Measurements from ENCODE around the gene PYY. TPM values are rescaled to one million over a fixed set of nuclear protein-coding genes. Genes with fewer than 3 reads are reported as not detected.

PYY gene
- total and polyA plus RNA-seq, 10 of the 15 experiments (the other 5 are each of a cell fraction or from before 2014, with no cell fraction given) = 0.07 to 0.18 TPM; not detected in 8

- H3K9ac ChIP-seq (ENCODE audit: control insufficient read depth, insufficient read depth, low read length) = no peak overlapping the region
- POLR2A ChIA-PET = interaction anchor here (0.8 kb wide), 1 partner anchor 12 kb away, joined by 3 read pairs; no protein-coding TSS in a partner anchor
- in situ Hi-C loops (cut with MboI) (no loop called here), intact Hi-C loops (cut with micrococcal nuclease; ENCODE audit: unreplicated experiment) (no loop called here)
- H3K79me2 ChIP-seq (ENCODE audit: control insufficient read depth, insufficient read depth, low read length) = no peaks in the 10 kb centered on the region
- H3K27me3 ChIP-seq (replicated peaks in 1 of 2; ENCODE audit: control insufficient read depth in 2 of 2, insufficient read depth in 2 of 2, low read length in 1 of 2) = no peaks in the 10 kb centered on the region
- no peak overlapping the region for H2AFZ ChIP-seq (ENCODE audit: control insufficient read depth, low read depth, low read length)
- no peak overlapping the region for H3K4me3 ChIP-seq
- no peak for ATAC-seq
- H3K36me3 ChIP-seq (ENCODE audit: control insufficient read depth in 2 of 2, insufficient read depth in 2 of 2, low read length in 1 of 2) = no peaks in the 10 kb centered on the region
- H3K4me1 ChIP-seq (ENCODE audit: control insufficient read depth, insufficient read depth, low read length) = peaks cover 8% of the 10 kb centered on the region
- TF ChIP-seq E2F4 (IDR thresholded peaks at IDR 0.05; ENCODE audit: low read depth, low read length) (no peak), ETV6 (conservative IDR thresholded peaks at IDR 0.05 in 1 of 2, IDR thresholded peaks at IDR 0.05 in 1 of 2; ENCODE audit: borderline replicate concordance in 1 of 2, low read depth in 1 of 2) (no peak), PAX5 (IDR thresholded peaks at IDR 0.05; ENCODE audit: borderline replicate concordance, low read depth, low read length) (no peak)
- no peak for DNase-seq (ENCODE audit: low read depth, low spot score)
- SMC1A ChIA-PET (ENCODE audit: uncharacterized antibody, unreplicated experiment) = no interaction called here
- no peaks in the 10 kb centered on the region; the same call in 1 of the 2 replicates for H4K20me1 ChIP-seq (ENCODE audit: control insufficient read depth, insufficient read depth)
- 44% methylated on average over 10 of the region's 10 CpGs for WGBS (ENCODE audit: insufficient coverage, insufficient replicate concordance, low lambda C conversion rate, missing lambda C conversion rate)
- no peaks in the 10 kb centered on the region; the same call in 2 of the 3 replicates for H3K9me3 ChIP-seq (replicated peaks; ENCODE audit: control insufficient read depth, insufficient read depth, low read length)
- no peak overlapping the region for H3K4me2 ChIP-seq (ENCODE audit: control insufficient read depth, insufficient read depth)
- no peak for FAIRE-seq
- RAD21 ChIA-PET (ENCODE audit: unreplicated experiment) = no interaction called here
- no TSS peak for BruUV-seq (replicated peaks)
- no peak overlapping the region for H3K27ac ChIP-seq (ENCODE audit: control insufficient read depth, insufficient read depth)
- CTCF ChIA-PET = interaction anchor here (1.3 kb wide), 1 partner anchor 11 kb away, joined by 3 read pairs; no protein-coding TSS in a partner anchor
Observed at GRCh38 chr17:43920500-43921095, 33.1 kb downstream of the PYY start.

GRCh38 chr17:43918026-43918389 is 35.7 kb downstream of the PYY start:
- FAIRE-seq = no peak
- TF ChIP-seq, protein P1, sequence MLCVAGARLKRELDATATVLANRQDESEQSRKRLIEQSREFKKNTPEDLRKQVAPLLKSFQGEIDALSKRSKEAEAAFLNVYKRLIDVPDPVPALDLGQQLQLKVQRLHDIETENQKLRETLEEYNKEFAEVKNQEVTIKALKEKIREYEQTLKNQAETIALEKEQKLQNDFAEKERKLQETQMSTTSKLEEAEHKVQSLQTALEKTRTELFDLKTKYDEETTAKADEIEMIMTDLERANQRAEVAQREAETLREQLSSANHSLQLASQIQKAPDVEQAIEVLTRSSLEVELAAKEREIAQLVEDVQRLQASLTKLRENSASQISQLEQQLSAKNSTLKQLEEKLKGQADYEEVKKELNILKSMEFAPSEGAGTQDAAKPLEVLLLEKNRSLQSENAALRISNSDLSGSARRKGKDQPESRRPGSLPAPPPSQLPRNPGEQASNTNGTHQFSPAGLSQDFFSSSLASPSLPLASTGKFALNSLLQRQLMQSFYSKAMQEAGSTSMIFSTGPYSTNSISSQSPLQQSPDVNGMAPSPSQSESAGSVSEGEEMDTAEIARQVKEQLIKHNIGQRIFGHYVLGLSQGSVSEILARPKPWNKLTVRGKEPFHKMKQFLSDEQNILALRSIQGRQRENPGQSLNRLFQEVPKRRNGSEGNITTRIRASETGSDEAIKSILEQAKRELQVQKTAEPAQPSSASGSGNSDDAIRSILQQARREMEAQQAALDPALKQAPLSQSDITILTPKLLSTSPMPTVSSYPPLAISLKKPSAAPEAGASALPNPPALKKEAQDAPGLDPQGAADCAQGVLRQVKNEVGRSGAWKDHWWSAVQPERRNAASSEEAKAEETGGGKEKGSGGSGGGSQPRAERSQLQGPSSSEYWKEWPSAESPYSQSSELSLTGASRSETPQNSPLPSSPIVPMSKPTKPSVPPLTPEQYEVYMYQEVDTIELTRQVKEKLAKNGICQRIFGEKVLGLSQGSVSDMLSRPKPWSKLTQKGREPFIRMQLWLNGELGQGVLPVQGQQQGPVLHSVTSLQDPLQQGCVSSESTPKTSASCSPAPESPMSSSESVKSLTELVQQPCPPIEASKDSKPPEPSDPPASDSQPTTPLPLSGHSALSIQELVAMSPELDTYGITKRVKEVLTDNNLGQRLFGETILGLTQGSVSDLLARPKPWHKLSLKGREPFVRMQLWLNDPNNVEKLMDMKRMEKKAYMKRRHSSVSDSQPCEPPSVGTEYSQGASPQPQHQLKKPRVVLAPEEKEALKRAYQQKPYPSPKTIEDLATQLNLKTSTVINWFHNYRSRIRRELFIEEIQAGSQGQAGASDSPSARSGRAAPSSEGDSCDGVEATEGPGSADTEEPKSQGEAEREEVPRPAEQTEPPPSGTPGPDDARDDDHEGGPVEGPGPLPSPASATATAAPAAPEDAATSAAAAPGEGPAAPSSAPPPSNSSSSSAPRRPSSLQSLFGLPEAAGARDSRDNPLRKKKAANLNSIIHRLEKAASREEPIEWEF (IDR thresholded peaks at IDR 0.05; ENCODE audit: insufficient replicate concordance, low read depth, low read length) = no peak
- TF ChIP-seq, protein P2, sequence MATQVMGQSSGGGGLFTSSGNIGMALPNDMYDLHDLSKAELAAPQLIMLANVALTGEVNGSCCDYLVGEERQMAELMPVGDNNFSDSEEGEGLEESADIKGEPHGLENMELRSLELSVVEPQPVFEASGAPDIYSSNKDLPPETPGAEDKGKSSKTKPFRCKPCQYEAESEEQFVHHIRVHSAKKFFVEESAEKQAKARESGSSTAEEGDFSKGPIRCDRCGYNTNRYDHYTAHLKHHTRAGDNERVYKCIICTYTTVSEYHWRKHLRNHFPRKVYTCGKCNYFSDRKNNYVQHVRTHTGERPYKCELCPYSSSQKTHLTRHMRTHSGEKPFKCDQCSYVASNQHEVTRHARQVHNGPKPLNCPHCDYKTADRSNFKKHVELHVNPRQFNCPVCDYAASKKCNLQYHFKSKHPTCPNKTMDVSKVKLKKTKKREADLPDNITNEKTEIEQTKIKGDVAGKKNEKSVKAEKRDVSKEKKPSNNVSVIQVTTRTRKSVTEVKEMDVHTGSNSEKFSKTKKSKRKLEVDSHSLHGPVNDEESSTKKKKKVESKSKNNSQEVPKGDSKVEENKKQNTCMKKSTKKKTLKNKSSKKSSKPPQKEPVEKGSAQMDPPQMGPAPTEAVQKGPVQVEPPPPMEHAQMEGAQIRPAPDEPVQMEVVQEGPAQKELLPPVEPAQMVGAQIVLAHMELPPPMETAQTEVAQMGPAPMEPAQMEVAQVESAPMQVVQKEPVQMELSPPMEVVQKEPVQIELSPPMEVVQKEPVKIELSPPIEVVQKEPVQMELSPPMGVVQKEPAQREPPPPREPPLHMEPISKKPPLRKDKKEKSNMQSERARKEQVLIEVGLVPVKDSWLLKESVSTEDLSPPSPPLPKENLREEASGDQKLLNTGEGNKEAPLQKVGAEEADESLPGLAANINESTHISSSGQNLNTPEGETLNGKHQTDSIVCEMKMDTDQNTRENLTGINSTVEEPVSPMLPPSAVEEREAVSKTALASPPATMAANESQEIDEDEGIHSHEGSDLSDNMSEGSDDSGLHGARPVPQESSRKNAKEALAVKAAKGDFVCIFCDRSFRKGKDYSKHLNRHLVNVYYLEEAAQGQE (IDR thresholded peaks at IDR 0.05; ENCODE audit: low read depth, low read length) = no peak

More at GRCh38 chr17:43918026-43918389, 35.7 kb downstream of the PYY start:
- H4K20me1 ChIP-seq (ENCODE audit: control insufficient read depth, insufficient read depth) = no peaks in the 10 kb centered on the region
- intact Hi-C loops (cut with micrococcal nuclease; ENCODE audit: unreplicated experiment) (no loop called here), in situ Hi-C loops (cut with MboI) (no loop called here)
- no peaks in the 10 kb centered on the region; the same call in 2 of the 3 replicates for H3K9me3 ChIP-seq (replicated peaks; ENCODE audit: control insufficient read depth, insufficient read depth, low read length)
- peak overlapping the region; percentile 53 for H3K4me3 ChIP-seq
- WGBS (ENCODE audit: insufficient coverage, insufficient replicate concordance, low lambda C conversion rate, missing lambda C conversion rate) = 49% methylated on average over 13 of the region's 13 CpGs
- BruUV-seq (replicated peaks) = no TSS peak
- H3K4me2 ChIP-seq (ENCODE audit: control insufficient read depth, insufficient read depth) = peak overlapping the region; percentile 89
- H3K9ac ChIP-seq (ENCODE audit: control insufficient read depth, insufficient read depth, low read length) = no peak overlapping the region
- peak overlapping the region; percentile 87; the same call in 1 of the 2 replicates for H2AFZ ChIP-seq (ENCODE audit: control insufficient read depth, low read depth, low read length)
- ATAC-seq = no peak
- no peak overlapping the region for H3K27ac ChIP-seq (ENCODE audit: control insufficient read depth, insufficient read depth)
- H3K4me1 ChIP-seq (ENCODE audit: control insufficient read depth, insufficient read depth, low read length) = peaks cover 8% of the 10 kb centered on the region
- ChIA-PET SMC1A (ENCODE audit: uncharacterized antibody, unreplicated experiment) (no interaction called here), CTCF (no interaction called here), POLR2A (no interaction called here), RAD21 (ENCODE audit: unreplicated experiment) (no interaction called here)
- H3K36me3 ChIP-seq (ENCODE audit: control insufficient read depth in 2 of 2, insufficient read depth in 2 of 2, low read length in 1 of 2) = no peaks in the 10 kb centered on the region
- H3K27me3 ChIP-seq (replicated peaks in 1 of 2; ENCODE audit: control insufficient read depth in 2 of 2, insufficient read depth in 2 of 2, low read length in 1 of 2) = no peaks in the 10 kb centered on the region
- no peak for DNase-seq (ENCODE audit: low read depth, low spot score)
- H3K79me2 ChIP-seq (ENCODE audit: control insufficient read depth, insufficient read depth, low read length) = no peaks in the 10 kb centered on the region

Data from GM12878 (cell line).